PC-9 (cell line): Measurements from ENCODE around the gene DOLK.

Source experiments
- CTCF ChIP-seq: fragments of 200-600 bp; sonication (generic); conservative IDR thresholded peaks from 2 replicates; pipeline ENCODE4 v1.6.1; 2017; ENCODE audit warnings: mixed run types, antibody characterized with exemption, mild to moderate bottlenecking, moderate library complexity
- EZH2 ChIP-seq: fragments of 200-600 bp; sonication (generic); IDR thresholded peaks from 2 replicates; pipeline ENCODE4 v1.8.0; 2017; ENCODE audit warnings: antibody characterized with exemption, low read depth

- TF ChIP-seq CTCF (no peak), EZH2 (no peak)
These were observed 48.4 kb upstream of the DOLK start for GRCh38 chr9:128995791-128996190.
